ENCODE data around the gene ENAH.

DNA sequence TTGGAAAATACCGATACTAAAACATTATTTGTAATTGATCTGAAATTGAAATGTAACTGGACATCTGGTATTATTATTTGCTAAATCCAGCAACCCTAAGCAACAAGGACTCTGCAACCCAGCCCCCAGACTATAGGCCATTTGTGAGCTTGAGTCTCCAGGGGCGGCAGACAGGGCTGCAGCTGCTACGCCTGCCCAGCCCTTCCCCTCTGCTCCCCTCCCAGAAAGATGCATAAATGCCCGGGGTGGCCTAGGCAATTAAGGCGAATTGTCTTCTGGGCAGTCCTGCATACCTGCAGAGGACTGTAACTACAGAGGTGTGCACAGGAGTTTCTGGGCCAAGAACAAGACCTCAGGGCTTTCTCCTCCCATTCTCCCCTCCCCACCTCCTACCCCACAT, 183.9 kb downstream of the ENAH start:
- TF ChIP-seq POLR2A (IDR thresholded peaks at IDR 0.05; ENCODE audit: low read length), result no peak
- TF ChIP-seq GATA1 (IDR thresholded peaks at IDR 0.05; ENCODE audit: low read depth, low read length), result no peak

Measured in erythroblast (primary cell).